Skeletal muscle cell (primary cell): ENCODE data around the gene GALNT18.

ENCODE experiments used
- DNase-seq: peaks from one replicate; pipeline ENCODE4 v3.0.0-alpha.2; 2010; ENCODE audit warnings: low read depth
- H3K4me3 ChIP-seq: 2 replicates; pipeline ENCODE4 v1.5.1; 2011; ENCODE audit warnings: low read depth, mild to moderate bottlenecking, control low read depth, low read length, moderate library complexity

Gene GALNT18

DNA sequence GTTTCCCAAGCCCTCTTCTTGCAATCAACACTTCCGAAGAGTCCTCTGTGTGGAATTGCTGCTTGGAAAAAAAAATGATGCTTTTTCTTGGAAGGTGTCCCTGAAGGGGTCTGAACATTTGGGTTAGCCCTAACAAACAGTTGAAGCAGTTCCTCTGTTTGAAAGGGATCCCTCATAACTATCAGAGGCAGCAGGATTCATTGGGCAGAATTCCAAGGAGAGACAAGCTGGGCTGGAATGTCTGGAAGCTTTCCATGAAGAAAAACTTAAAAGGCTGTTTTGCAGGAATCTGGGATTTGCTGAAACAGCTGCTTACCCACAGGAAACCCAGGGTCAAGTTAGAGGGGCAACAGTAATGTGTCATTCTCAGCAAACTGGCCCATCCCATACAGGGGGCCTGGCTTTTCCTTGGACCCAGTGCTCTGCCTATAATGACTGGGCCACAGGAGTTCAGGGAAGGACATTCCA lies 271.9 kb downstream of the GALNT18 start:
- no peak overlapping the region for H3K4me3 ChIP-seq
- peak; percentile 69 for DNase-seq

DNA sequence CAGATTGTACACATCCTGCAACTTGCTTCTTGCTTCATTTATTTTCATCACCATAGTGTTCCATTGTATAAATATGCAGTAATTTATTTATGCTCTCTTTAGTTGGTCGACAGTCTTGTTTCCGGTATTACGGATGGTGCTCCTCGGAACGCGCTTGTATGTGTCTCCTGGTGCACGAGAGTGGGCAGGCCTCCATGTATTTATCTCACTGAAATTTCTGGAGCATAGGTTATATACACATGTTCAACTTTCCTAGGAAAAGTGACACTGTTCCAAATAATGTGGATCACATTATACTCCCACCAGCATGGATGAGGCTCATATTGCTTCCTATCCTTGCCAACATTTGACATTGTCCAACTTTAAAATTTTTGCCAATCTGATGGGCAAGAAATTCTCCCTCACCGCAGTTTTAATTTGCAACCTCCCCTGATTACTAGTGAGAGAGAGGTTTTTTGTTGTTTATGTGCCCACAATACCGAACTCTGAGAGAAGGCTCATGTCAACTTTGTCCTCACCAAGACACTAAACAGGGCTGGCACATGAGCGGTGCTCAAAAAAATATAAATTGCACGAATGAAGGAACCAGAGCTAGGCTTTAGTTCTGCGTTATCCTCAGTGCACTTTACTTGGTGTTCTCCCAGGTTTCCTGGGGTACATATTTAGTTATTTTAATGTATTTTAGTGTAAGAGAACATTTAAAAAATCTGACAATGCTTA lies 272.5 kb downstream of the GALNT18 start:
- no peak for DNase-seq
- H3K4me3 ChIP-seq: no peak overlapping the region

DNA sequence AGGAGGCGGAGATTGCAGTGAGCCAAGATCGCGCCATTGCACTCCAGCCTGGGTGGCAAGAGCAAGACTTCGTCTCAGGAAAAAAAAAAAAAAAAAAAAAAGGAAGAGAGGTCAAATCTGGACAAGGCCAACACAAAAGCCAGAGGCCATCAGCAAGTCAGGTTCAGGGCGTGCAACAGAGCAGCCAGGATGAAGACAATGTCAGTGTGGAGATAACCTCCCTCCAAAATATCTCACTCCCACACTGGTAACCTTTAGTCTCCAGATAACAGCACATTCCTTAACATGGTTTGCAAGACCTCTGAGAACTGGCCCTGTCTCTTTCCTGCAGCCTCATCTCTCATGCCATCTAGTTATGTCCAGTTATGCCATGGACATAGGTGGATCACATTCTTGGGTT lies 273.5 kb downstream of the GALNT18 start:
- DNase-seq: no peak
- H3K4me3 ChIP-seq: no peak overlapping the region

DNA sequence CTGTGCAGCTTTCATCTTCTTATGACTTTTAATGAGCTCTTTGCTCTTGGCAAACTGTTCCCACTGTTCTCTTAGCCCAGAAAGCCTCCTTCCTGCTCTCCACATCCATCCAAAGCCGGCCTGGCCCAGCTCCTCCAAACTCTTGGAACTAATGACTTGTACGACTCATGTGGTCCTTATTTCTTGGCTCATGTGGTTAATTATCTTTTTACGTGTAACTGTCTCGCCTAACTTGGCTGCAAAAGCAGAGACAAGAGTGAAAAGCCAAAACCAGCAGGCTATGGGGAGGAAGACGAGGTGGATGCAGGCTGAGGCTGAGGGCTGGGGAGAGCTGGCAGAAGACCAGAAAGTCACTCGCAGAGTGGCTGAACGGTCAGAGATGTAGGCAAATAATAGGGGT lies 274.2 kb downstream of the GALNT18 start:
- DNase-seq: no peak
- no peak overlapping the region for H3K4me3 ChIP-seq

DNA sequence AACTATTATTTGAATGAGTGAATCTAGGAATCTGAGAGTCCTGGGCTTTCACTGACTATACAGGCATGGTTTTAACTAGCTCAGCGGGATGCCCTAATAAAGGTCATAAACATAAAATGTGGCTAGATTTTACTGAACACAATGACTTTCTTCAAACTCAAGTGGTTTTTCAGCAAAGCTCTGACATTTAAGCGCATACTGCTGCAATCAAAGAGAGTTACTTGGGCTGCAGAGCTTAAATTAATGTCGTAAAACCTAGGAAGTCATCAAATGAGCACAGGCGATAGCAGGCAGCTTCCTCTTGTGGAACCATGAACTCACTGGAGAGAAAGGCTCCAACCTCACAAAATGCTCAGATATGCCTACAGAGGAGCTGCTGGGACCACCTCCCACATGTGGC lies 275.5 kb downstream of the GALNT18 start:
- no peak overlapping the region for H3K4me3 ChIP-seq
- no peak for DNase-seq

DNA sequence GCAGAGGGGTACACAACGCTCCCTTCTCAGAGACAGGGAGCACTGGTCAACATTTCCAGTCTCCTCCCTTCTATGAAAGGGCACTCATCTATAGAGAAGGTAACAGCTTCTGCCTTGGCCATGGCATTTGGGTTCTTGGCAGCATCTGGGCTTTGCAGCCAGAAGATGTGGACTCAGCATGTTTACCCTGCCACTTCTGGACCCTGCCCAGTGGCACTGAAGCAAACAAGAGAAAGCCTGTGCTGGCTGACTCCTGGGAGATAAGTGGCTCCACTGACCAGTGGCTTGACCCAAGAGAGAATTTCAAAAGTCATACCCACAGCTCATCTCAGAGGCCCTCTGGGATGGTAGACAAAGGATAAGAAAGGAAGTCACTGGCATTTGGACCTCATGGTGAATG lies 276.7 kb downstream of the GALNT18 start:
- no peak for DNase-seq
- no peak overlapping the region for H3K4me3 ChIP-seq

DNA sequence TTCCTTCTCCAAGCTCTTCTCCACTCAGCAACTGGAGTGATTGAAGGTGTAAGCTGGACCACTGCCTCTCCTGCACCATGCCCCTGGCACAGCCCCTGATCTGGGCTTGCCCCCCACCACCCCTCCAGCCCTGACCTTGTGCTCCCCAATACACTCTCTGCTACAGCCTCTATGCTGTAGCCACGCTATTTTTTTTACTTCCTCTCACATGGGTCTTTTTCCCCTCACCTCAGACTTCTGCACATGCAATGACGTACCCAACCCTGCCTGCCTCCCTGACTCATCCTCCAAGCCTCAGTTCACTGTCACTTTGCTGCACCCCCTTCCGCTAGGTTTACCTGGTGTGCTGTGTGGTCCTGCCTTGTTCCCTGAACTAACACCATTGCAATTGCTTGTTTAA lies 277.8 kb downstream of the GALNT18 start:
- no peak overlapping the region for H3K4me3 ChIP-seq
- DNase-seq: no peak

DNA sequence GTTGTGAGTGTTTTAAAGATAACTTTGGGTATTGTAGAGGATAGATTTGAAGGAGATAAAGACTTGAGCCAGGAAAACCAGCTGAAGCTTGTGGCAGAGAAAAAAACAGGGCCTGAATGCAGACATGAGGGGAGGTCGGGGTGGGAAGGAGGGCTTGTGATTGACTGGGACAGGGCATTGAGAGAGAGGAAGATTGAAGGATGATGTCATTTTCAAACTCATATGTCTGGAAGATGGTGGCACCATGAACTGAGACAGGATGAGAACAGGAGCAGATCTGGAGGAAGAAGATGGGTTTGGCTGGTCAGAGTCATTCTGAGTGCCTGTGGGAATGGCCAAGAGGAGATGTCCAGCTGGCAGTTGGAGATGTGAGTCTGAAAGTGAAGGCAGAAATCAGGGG lies 283.5 kb downstream of the GALNT18 start:
- DNase-seq: no peak
- no peak overlapping the region for H3K4me3 ChIP-seq

DNA sequence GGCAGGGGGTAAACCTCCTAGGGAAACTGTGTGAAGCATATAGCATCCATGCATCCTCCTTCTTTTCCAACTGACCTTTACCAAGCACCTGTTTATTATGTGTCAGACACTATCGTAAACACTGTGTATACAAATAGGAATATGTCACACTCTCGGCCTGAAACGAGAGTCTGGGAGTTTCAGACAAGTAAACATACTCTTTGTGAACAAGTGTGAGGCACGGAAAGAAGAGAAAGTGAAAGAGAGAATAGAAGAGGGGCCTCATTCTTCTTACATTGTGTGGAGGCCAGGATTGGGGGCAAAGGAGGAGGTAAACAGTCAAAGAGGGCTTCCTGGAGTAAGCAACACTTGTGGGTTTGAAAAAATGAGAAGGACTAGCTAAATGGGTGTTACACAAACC lies 285.1 kb downstream of the GALNT18 start:
- no peak for DNase-seq
- H3K4me3 ChIP-seq: no peak overlapping the region

DNA sequence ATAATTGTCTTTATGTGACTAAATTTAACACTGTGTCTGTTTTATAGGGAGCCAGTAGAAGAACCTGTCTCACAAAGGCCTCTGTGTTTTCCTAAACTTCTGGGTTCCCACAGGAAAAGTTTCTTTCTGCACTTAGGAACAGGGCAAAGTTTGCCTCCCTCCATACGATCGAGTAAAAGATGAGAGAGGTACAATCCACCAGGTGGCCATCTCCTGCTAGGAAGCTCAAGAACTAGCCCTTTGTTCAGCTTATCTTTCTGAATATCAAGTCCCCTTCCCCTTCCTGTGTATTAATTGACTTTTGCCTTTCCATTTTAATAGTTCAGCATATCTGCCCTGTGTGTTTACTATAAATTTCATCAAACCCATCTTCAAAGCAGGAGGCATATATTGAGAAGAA lies 286.8 kb downstream of the GALNT18 start:
- DNase-seq: no peak
- H3K4me3 ChIP-seq: no peak overlapping the region

DNA sequence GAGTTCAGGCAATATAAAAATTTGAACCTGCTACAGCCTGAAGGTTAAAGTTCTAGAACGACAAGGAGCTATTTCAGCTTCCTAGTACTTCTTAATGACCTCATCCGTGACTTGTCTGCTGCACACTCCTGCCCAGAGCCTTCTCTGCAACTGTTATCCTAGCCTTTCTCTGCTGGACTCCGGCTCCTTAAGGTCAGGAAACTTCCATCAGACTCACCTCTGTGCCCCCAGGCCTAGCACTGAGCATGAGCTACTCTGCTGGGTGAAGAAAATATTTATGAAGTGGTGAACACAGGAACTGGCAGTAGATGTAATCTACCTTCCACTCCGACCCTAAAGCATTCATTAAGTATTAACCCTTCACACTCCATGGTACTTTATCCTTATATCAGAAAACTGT lies 287.2 kb downstream of the GALNT18 start:
- H3K4me3 ChIP-seq: no peak overlapping the region
- no peak for DNase-seq

DNA sequence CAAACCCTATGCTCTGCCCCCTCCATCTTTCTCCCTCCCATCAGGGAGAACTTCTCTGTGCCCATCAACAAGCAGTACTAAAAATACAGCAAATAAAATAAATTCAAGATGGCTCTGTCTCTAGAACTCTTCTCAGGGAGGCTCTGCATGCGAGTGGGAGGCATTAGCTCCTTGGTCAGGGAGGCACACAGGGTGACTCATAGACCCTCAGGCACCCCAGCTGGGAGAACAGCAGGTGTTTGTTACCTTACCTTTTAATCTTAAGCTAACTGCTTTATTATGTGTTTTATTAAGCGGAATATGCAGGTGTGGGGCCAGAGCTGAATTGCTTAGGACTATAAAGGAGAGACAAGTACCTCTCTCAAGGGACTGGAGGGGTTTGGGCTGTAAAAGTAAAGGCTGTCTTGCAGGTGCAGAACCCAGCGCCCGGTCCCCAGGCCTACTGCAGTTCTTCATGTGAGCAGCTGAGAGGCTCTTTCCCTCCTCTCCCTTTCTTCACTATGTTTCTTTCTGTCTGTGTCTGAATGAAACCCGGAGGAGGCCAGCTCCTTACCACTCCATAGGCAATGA lies 289.6 kb downstream of the GALNT18 start:
- H3K4me3 ChIP-seq: no peak overlapping the region
- DNase-seq: no peak

DNA sequence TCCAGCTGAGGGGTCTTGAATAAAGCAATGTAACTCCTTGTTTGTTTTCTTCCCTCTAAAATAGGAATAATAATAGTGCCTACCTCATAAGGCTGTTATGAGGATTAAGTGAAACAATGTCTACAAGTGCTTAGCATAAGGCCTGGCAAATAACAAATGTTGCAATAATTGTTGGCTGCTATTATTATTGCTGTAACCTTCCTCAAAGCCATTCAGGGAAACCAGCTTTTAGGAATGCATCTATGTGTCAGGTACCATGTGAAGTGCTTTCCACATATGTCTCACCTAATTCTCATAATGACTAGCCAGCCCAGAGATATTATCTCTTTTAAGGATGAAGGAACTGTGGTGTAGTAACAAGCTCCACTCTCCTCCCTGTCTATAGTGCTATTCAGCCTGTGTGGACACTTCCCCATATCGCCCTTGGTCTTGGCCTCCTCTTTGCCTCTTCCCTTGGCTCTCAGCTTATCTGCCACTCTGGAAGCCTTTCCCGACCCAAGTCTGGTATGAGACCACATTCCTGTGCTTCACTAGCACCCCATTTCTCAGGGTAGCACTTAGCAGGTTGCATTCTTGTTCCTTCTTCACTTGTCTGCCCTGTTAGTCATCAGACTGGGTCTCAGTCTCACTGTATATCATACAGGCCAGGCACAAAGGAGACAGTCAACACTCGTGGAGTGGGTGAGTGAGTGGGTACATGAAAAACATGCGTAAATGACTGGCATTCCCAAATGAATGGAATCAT lies 292.6 kb downstream of the GALNT18 start:
- DNase-seq: no peak
- H3K4me3 ChIP-seq: no peak overlapping the region

DNA sequence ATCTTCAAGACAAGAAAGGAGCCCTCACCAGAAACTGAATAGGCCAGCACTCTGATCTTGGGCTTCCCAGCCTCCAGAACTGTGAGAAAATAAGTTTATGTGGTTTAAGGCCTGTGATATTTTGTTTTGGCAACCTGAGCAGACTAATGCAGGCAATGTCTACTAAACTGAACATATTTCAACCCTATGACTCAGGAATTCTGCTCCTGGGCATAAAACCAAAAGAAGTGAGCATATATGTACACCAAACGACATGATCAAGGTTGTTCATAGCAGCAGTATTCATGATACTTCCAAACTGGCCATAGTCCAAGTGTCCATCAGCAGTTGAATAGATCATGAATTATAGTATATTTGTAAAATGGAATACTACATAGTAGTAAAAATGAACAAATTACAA lies 297.7 kb downstream of the GALNT18 start:
- no peak for DNase-seq
- no peak overlapping the region for H3K4me3 ChIP-seq

DNA sequence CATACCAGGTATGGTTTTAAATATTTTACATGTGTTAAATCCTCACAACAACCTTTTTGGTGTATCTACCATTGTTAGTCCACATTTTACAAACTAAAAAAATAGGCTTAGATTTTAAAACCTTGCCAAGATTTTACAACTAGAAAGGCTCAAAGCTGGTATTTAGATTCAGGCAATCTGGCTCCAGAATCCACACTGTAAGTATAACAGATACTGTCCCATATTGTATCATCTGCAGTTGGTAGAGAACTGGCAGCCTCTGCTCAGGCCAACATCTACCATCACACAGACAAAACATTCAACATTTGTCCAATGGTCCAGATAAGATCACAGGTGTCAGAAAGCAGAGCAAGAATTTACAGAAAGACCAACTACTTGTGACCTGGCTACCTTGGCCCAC lies 299.7 kb downstream of the GALNT18 start:
- DNase-seq: no peak
- H3K4me3 ChIP-seq: no peak overlapping the region

DNA sequence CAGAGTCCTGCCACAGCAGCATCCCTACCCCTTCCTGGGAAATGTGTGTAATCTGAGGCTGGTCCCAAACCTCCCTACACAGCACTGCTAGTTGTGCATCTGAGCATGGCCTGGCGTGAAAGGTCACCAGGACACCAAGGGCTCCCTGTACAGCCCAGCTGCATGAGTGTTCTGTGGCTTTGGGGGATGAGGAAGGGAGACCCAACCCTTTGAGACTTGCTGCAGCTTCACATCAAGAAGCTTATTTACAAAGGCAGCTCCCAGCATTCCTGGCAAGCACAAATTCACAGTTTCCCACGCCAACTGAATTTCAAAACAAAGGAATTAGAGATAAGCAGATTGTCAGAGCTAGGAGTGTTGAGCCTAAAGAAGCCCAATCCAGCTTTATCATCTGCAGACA lies 301.0 kb downstream of the GALNT18 start:
- no peak for DNase-seq

DNA sequence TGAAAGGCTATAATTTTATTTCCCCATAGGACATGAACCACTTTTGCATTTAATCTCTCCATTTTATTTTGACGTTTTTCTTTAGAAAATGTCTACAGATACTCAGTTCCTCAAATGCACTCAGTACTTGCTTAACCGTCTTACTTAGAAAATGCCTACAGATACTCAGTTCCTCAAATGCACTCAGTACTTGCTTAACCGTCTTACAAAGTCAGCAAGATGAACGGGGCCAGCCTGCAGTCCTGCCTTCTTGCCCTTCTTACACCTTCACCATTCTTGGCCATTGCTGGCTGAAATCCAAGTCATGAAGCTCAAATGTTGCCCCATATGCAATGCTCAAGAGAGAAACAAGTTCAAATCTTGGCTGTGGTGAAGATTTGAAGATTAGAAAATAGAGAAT lies 302.8 kb downstream of the GALNT18 start:
- no peak for DNase-seq
- H3K4me3 ChIP-seq: no peak overlapping the region

More for the DNA sequence above, 301.0 kb downstream of the GALNT18 start:
- H3K4me3 ChIP-seq: no peak overlapping the region

DNA sequence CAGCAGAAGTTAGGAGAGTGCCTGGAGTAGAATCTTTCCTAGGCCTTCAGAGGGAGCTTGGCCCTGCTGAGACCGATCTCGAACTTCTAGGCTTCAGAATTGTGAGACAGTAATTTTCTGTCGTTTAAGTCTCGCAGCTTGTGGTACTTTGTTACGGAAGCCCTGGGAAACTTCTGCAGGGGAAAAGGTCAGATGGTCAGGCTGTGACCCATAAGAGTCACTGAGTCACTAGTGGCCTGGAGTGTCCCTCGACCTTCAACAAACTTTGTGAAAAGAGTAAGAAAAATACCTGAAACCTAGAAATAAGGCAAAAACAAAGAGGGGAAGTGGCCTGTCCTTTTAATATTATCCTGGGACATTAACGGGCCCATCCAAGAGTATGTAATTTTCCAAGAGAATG lies 303.3 kb downstream of the GALNT18 start:
- H3K4me3 ChIP-seq: no peak overlapping the region

DNA sequence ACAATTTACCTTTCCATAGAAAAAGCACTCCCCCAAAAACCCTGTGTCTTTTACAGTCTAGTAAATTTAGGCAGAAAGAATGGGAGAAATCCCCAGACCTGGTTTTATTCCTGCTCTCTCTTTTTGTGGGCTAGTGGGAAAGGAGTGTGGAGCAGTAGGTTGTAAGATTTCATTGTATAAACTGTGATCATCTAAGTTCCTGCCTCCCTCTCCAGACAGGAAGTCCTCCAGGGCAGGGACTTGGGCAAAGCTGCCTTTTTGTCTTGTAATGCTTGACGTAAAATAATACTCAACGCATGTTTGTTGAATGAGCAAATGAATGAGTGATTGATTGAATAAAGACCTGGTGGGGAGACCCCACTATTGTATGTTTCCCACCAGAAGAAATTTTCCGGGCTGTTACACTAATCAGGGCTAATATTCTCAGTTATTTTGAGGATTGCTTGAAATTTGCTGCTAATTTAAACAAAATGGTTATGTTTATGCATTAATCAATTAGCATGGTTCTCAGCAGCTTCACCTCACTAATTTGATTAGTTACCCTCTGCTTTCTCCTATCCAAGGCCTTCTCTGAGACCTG lies 305.1 kb downstream of the GALNT18 start:
- DNase-seq: no peak
- H3K4me3 ChIP-seq: no peak overlapping the region

More for the DNA sequence above, 303.3 kb downstream of the GALNT18 start:
- no peak for DNase-seq

DNA sequence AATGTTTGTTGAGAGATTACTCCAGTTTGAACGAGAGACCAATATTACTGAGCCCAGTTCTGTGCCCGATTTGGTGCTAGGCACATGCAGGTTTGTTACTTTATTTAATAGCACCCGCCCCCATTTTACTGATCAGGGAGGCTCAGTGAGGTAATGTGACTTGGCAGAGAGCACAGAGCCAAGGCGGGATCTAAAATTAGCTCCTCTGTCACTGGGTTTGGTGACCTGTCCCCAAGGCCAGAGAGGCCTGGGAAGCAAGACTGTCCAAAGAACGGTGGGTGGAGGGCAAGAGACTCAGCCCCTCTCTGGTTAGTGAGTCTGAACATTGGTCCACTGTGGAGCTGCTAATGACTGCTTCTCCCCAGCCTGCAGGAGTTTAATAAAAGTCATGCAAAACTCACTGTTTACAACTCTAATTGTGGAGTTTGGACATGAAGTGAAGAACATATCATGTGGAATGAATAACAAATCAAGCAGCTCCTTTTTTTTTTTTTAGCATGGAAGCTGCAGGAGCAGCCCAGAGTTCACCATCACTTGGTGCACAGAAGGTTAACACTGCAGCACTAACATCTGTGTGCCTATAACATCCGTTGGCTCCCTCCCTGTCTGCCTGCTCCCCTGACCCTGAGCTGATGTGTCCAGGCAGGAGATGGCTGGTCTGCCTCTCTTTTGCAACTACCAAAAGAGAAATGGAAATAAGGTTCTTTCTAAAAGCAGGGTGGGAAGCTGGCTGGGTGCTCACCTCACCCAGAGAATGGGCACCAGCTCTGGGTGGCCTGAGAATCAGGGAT lies 307.7 kb downstream of the GALNT18 start:
- H3K4me3 ChIP-seq: no peak overlapping the region
- DNase-seq: no peak
